Upper lobe of left lung (tissue), 6 donors: ENCODE measurements around the gene SIGLEC8. TPM values are rescaled to one million over a fixed set of nuclear protein-coding genes. Genes with fewer than 3 reads are reported as not detected.
"Not testable (repeated sequence)": the region's sequence is repeated elsewhere in the genome, so short reads cannot be mapped to it uniquely, and the experiment has no call there.

ENCODE experiments used
- ATAC-seq, 2 donors: fragments of 200-7000 bp; cut with Tn5 transposase; one replicate each; pipeline ENCODE4 v1.9.1; 2022; ENCODE audit warnings: mild to moderate bottlenecking in 2 of 2, moderate library complexity in 2 of 2; ENCODE audit not compliant: low FRiP score in 2 of 2
- DNase-seq, 2 donors: peaks; one replicate each; pipeline ENCODE4 v3.0.0-alpha.2; 2019 to 2020
- H3K27ac ChIP-seq, 4 donors: fragments of 200-600 bp; sonication (generic); one replicate each; pipeline ENCODE4 v1.5.1; 2016 to 2019
- H3K27me3 ChIP-seq, 4 donors: fragments of 200-600 bp; sonication (generic); one replicate each; pipeline ENCODE4 v1.5.1; 2017 to 2019
- H3K36me3 ChIP-seq, 4 donors: fragments of 200-600 bp; sonication (generic); one replicate each; pipeline ENCODE4 v1.5.1; 2016 to 2019
- H3K4me1 ChIP-seq, 4 donors: fragments of 200-600 bp; sonication (generic); one replicate each; pipeline ENCODE4 v1.5.1; 2018 to 2019
- H3K4me3 ChIP-seq, 4 donors: fragments of 200-600 bp; sonication (generic); one replicate each; pipeline ENCODE4 v1.5.1; 2017 to 2019; ENCODE audit warnings: mild to moderate bottlenecking in 2 of 4, moderate library complexity in 1 of 4
- H3K9me3 ChIP-seq, 4 donors: fragments of 200-600 bp; sonication (generic); one replicate each; pipeline ENCODE4 v1.5.1; 2018 to 2019
- CTCF ChIP-seq, 6 experiments: fragments of 450-650 bp in 4 of 6; fragments of 200-600 bp in 2 of 6; sonication (generic) in 2 of 6; IDR thresholded peaks; one replicate each; pipeline ENCODE4 v1.5.1; 2016 to 2019; ENCODE audit warnings: antibody characterized with exemption in 6 of 6
- EP300 ChIP-seq, 4 donors: sonication (generic); formaldehyde crosslinking; IDR thresholded peaks; one replicate each; pipeline ENCODE4 v1.5.1; 2017; ENCODE audit warnings: antibody characterized with exemption in 4 of 4, control low read depth in 2 of 4
- POLR2A ChIP-seq, 4 donors: fragments of 450-650 bp; IDR thresholded peaks; one replicate each; pipeline ENCODE4 v1.5.1; 2016 to 2017; ENCODE audit warnings: antibody characterized with exemption in 4 of 4, mild to moderate bottlenecking in 2 of 4
- POLR2AphosphoS5 ChIP-seq, 2 donors: sonication (generic); formaldehyde crosslinking; IDR thresholded peaks; one replicate each; pipeline ENCODE4 v1.5.1; 2017; ENCODE audit warnings: antibody characterized with exemption in 2 of 2
- WGBS, 2 donors: methylation state at CpG; one replicate each; pipeline ENCODE4 v1.1.5; 2017 to 2018; 5-methylcytosine and 5-hydroxymethylcytosine counted together
- total RNA-seq, 6 donors: library from RNA; depleted of rRNA in 4 of 6; stranded (reverse); fragments of >200 nt in 4 of 6; gene quantifications; one replicate each; pipeline versions ENCODE4 v1.1.0 to v1.2.1, GENCODE V29; 2016 to 2021
- donor health status: DM: no; HTN: no; CAD: no; lungs with moderate emphysema.
- donor health status: DM: no; HTN: yes; CAD: no; lungs with severe emphysema.

Gene SIGLEC8
- total RNA-seq, 6 donors from 2014 or later: 0.78 to 4.2 (median 1.8) TPM

- Histone ChIP-seq H3K9me3 (no peaks in the 10 kb centered on the region), H3K27ac (peak overlapping the region in 2 of 4 donors; percentile 49 to 60), H3K27me3 (no peaks in the 10 kb centered on the region), H3K4me1 (peaks cover 0 to 3% (median 0%) of the 10 kb centered on the region in 4 donors), H3K36me3 (no peaks in the 10 kb centered on the region), H3K4me3 (no peak overlapping the region)
- peak in 1 of 2 donors; percentile 57 for DNase-seq
- peak in 1 of 2 donors; percentile 58 for ATAC-seq
- TF ChIP-seq POLR2AphosphoS5 (IDR thresholded peaks at IDR 0.05) (no peak), POLR2A (IDR thresholded peaks at IDR 0.05) (peak in 1 of 4 donors; percentile 37)
- WGBS, 2 donors: 58 to 65% methylated on average over 3 of the region's 3 CpGs
Measured at GRCh38 chr19:51427201-51427600, 31.1 kb downstream of the SIGLEC8 start.

- WGBS, 2 donors: 12 to 26% methylated on average over 8 to 19 of the region's 19 CpGs
- TF ChIP-seq POLR2AphosphoS5 (IDR thresholded peaks at IDR 0.05) (no peak), CTCF (IDR thresholded peaks at IDR 0.05) (peak; percentile 96 to 99 (median 96)), EP300 (IDR thresholded peaks at IDR 0.05) (no peak), POLR2A (IDR thresholded peaks at IDR 0.05) (no peak)
Measured at GRCh38 chr19:51422053-51422448, 36.2 kb downstream of the SIGLEC8 start.

GRCh38 chr19:51421229-51422052 is 36.8 kb downstream of the SIGLEC8 start:
- Histone ChIP-seq H3K4me3 (peak overlapping the region in 1 of 4 donors; percentile 15), H3K36me3 (no peaks in the 10 kb centered on the region), H3K4me1 (peaks cover 0 to 9% (median 3%) of the 10 kb centered on the region in 4 donors), H3K9me3 (no peaks in the 10 kb centered on the region), H3K27me3 (peaks cover 0 to 3% (median 0%) of the 10 kb centered on the region in 4 donors), H3K27ac (peak overlapping the region in 1 of 4 donors; percentile 4)
- no peak for DNase-seq
- TF ChIP-seq POLR2A (IDR thresholded peaks at IDR 0.05): no peak
- no peak for TF ChIP-seq EP300 (IDR thresholded peaks at IDR 0.05)
- TF ChIP-seq POLR2AphosphoS5 (IDR thresholded peaks at IDR 0.05): no peak
- no peak for TF ChIP-seq CTCF (IDR thresholded peaks at IDR 0.05)
- WGBS, 2 donors: 14 to 20% methylated on average over 14 to 29 of the region's 39 CpGs
- ATAC-seq: no peak

More at GRCh38 chr19:51422053-51422448, 36.2 kb downstream of the SIGLEC8 start:
- DNase-seq: peak; percentile 89 to 98
- Histone ChIP-seq H3K4me1 (peaks cover 0 to 9% (median 3%) of the 10 kb centered on the region in 4 donors), H3K9me3 (no peaks in the 10 kb centered on the region), H3K4me3 (peak overlapping the region in 1 of 4 donors; percentile 15), H3K27me3 (peaks cover 0 to 3% (median 0%) of the 10 kb centered on the region in 4 donors), H3K27ac (peak overlapping the region in 1 of 4 donors; percentile 4), H3K36me3 (no peaks in the 10 kb centered on the region)
- ATAC-seq: peak; percentile 90 to 93

GRCh38 chr19:51420511-51420910 is 37.7 kb downstream of the SIGLEC8 start:
- H3K4me1 ChIP-seq, H3K4me3 ChIP-seq, H3K27ac ChIP-seq, ATAC-seq, H3K9me3 ChIP-seq, DNase-seq, H3K27me3 ChIP-seq, H3K36me3 ChIP-seq: not testable (repeated sequence)
- 86 to 90% methylated on average over 11 of the region's 11 CpGs for WGBS, 2 donors

- peaks cover 0 to 9% (median 3%) of the 10 kb centered on the region in 4 donors for H3K4me1 ChIP-seq
- H3K27me3 ChIP-seq: peaks cover 0 to 3% (median 0%) of the 10 kb centered on the region in 4 donors
- no peak overlapping the region for H3K4me3 ChIP-seq
- H3K9me3 ChIP-seq: no peaks in the 10 kb centered on the region
- no peak for DNase-seq
- ATAC-seq: no peak
- peak overlapping the region in 1 of 4 donors; percentile 80 for H3K27ac ChIP-seq
- 86 to 96% methylated on average over 2 of the region's 2 CpGs for WGBS, 2 donors
- H3K36me3 ChIP-seq: no peaks in the 10 kb centered on the region
- no peak for TF ChIP-seq CTCF (IDR thresholded peaks at IDR 0.05)
Measured at GRCh38 chr19:51418707-51419106, 39.5 kb downstream of the SIGLEC8 start.
